B cell (primary cell): ENCODE data around the gene POU2AF2. TPM values are rescaled to one million over a fixed set of nuclear protein-coding genes. Genes with fewer than 3 reads are reported as not detected.
A peak's percentile ranks its signal among the peaks of the same experiment; 100 is the strongest.
"Not testable (repeated sequence)": the region's sequence is repeated elsewhere in the genome, so short reads cannot be mapped to it uniquely, and the experiment has no call there.

Source experiments
- ATAC-seq: fragments of 200-7000 bp; cut with Tn5 transposase; one replicate; pipeline ENCODE4 v1.10.0; 2021; ENCODE audit warnings: low read depth, mild to moderate bottlenecking, moderate number of reproducible peaks, moderate library complexity
- CTCF ChIA-PET: fragments of 350-600 bp; sonication (Branson Sonifier 250); formaldehyde crosslinking; loops from one replicate; lab custom pipeline; 2021; ENCODE audit warnings: antibody characterized with exemption, inconsistent platforms; lab: Charles Lee
- POLR2A ChIA-PET: fragments of 350-600 bp; sonication (Branson Sonifier 250); formaldehyde crosslinking; loops from one replicate; lab custom pipeline; 2021; ENCODE audit warnings: antibody characterized with exemption; lab: Charles Lee
- DNase-seq: peaks from one replicate; pipeline ENCODE4 v3.0.0; 2013
- H2AFZ ChIP-seq: 2 replicates; pipeline ENCODE4 v1.6.1; 2012; ENCODE audit warnings: mild to moderate bottlenecking, low read depth, low read length; ENCODE audit not compliant: insufficient read depth, poor library complexity, severe bottlenecking
- H3K27ac ChIP-seq, 2 donors: 1 replicate in 1 of 2; 2 replicates in 1 of 2; pipeline ENCODE4 v1.5.1; 2012 to 2013; ENCODE audit warnings: low read length in 2 of 2, mild to moderate bottlenecking in 2 of 2, moderate library complexity in 1 of 2
- H3K27me3 ChIP-seq, 4 experiments: fragments of 200-600 bp in 1 of 4; sonication (generic) in 1 of 4; replicated peaks in 1 of 4; 1 replicate in 2 of 4; 2 replicates in 2 of 4; pipeline versions ENCODE4 v1.6.1 to v1.7.0; 2013 to 2016; ENCODE audit warnings: low read length in 3 of 4, mild to moderate bottlenecking in 2 of 4, mixed read lengths in 1 of 4, moderate library complexity in 1 of 4; ENCODE audit not compliant: insufficient read depth in 4 of 4, control insufficient read depth in 3 of 4; ENCODE audit errors: control extremely low read depth in 1 of 4
- H3K36me3 ChIP-seq, 2 experiments: replicated peaks in 1 of 2; 1 replicate in 1 of 2; 2 replicates in 1 of 2; pipeline versions ENCODE4 v1.6.1 to v1.7.1; 2013; ENCODE audit warnings: low read length in 1 of 2; ENCODE audit not compliant: insufficient read depth in 2 of 2, control insufficient read depth in 1 of 2; ENCODE audit errors: control extremely low read depth in 1 of 2, extremely low read depth in 1 of 2
- H3K4me1 ChIP-seq, 2 donors: fragments of 200-600 bp in 1 of 2; sonication (generic) in 1 of 2; 1 replicate in 1 of 2; 2 replicates in 1 of 2; pipeline versions ENCODE4 v1.5.1 to v1.6.1; 2013 to 2017; ENCODE audit warnings: low read length in 2 of 2; ENCODE audit not compliant: control insufficient read depth in 2 of 2, insufficient read depth in 2 of 2
- H3K4me2 ChIP-seq: replicated peaks from 2 replicates; pipeline ENCODE3; 2012; ENCODE audit warnings: mild to moderate bottlenecking, low read depth, low read length; ENCODE audit not compliant: poor library complexity, severe bottlenecking
- H3K4me3 ChIP-seq, 5 experiments: fragments of 200-600 bp in 1 of 5; sonication (generic) in 1 of 5; 1 replicate in 3 of 5; 2 replicates in 2 of 5; pipeline versions ENCODE4 v1.5.1 to v1.7.0; 2011 to 2016; ENCODE audit warnings: low read length in 4 of 5, mild to moderate bottlenecking in 4 of 5, low read depth in 2 of 5, control low read depth in 1 of 5, moderate library complexity in 1 of 5; ENCODE audit not compliant: insufficient read depth in 1 of 5; ENCODE audit errors: control extremely low read depth in 1 of 5, extremely low read depth in 1 of 5
- H3K79me2 ChIP-seq: fragments of 200-600 bp; sonication (generic); one replicate; pipeline ENCODE4 v1.6.0; 2016; ENCODE audit warnings: low read length; ENCODE audit not compliant: control insufficient read depth, insufficient read depth
- H3K9ac ChIP-seq: fragments of 200-600 bp; sonication (generic); 2 replicates; pipeline ENCODE4 v1.6.1; 2017; ENCODE audit warnings: mild to moderate bottlenecking, low read length, moderate library complexity
- H3K9me3 ChIP-seq, 3 donors: one replicate each; pipeline versions ENCODE4 v1.6.1 to v1.7.1; 2013; ENCODE audit warnings: low read length in 2 of 3; ENCODE audit not compliant: control insufficient read depth in 2 of 3, insufficient read depth in 1 of 3; ENCODE audit errors: control extremely low read depth in 1 of 3
- H4K20me1 ChIP-seq: 2 replicates; pipeline ENCODE4 v1.6.0; 2012; ENCODE audit warnings: mild to moderate bottlenecking, low read length; ENCODE audit not compliant: insufficient read depth, control insufficient read depth, poor library complexity, severe bottlenecking
- H3K27ac Mint-ChIP-seq: one replicate; pipeline ENCODE4 v1.8.0; 2021; ENCODE audit warnings: mixed read lengths
- H3K27me3 Mint-ChIP-seq: one replicate; pipeline ENCODE4 v1.8.0; 2021; ENCODE audit warnings: mixed read lengths
- H3K4me1 Mint-ChIP-seq: one replicate; pipeline ENCODE4 v1.8.0; 2021; ENCODE audit warnings: mixed read lengths
- H3K4me3 Mint-ChIP-seq: one replicate; pipeline ENCODE4 v1.8.0; 2021; ENCODE audit warnings: mixed read lengths
- H3K9me3 Mint-ChIP-seq: one replicate; pipeline ENCODE4 v1.8.0; 2022; ENCODE audit warnings: mixed read lengths; ENCODE audit not compliant: insufficient read depth
- EZH2 ChIP-seq: IDR thresholded peaks from 2 replicates; pipeline ENCODE4 v1.6.1; 2012; ENCODE audit warnings: borderline replicate concordance, low read depth, mild to moderate bottlenecking, moderate library complexity, low read length; ENCODE audit not compliant: insufficient read depth, poor library complexity, severe bottlenecking
- WGBS: methylation state at CpG from one replicate; pipeline ENCODE4 v1.1.5; 2013; ENCODE audit warnings: missing lambda C conversion rate; ENCODE audit not compliant: insufficient coverage; 5-methylcytosine and 5-hydroxymethylcytosine counted together
- intact Hi-C: fragments of 100-400 bp; cut with micrococcal nuclease; formaldehyde crosslinking; loops from one replicate; pipeline ENCODE4 v1.10.0; 2022
- polyA plus RNA-seq: library from polyadenylated mRNA; depleted of rRNA; stranded (reverse); fragments of >200 nt; gene quantifications from 2 replicates; pipeline ENCODE4 v1.2.3, GENCODE V29; 2012
- total RNA-seq, 2 donors: library from RNA; stranded (reverse); fragments of 120-200 nt in 1 of 2; gene quantifications; 1 replicate in 1 of 2; 2 replicates in 1 of 2; pipeline versions ENCODE4 v1.2.3 to v1.2.4, GENCODE V29; 2013 to 2022
- TF ChIP-seq, protein P1 (sequence below): fragments of 200-600 bp; IDR thresholded peaks from one replicate; pipeline ENCODE4 v1.8.0; 2022; ENCODE audit warnings: antibody characterized with exemption, mild to moderate bottlenecking

The POU2AF2 gene
- total and polyA plus RNA-seq, 2 donors (not counting 1 experiment from before 2014, with no cell fraction given) = not detected

DNA sequence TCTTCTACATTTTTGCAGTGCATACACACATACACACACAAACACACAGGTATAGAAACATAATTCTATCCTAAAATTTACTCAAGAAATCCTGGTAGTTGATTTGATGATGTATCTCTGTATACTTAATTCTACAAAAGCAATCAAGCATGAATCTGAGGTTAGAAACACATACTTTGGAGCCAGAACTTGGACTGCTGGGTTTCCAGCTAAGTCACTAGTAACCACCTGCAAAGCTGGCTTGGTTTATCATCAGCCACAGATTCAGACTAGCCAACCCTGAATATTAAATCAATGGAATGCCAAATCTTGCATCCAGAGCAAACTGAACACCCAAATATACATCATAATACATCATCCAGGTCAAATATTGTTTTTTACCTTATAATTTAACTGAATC, 24.8 kb upstream of the POU2AF2 start:
- Histone ChIP-seq H3K79me2 (no peaks in the 10 kb centered on the region), H3K4me2 (no peak overlapping the region), H3K9me3 (peaks cover 0 to 4% (median 0%) of the 10 kb centered on the region in 3 donors), H3K27me3 (no peaks in the 10 kb centered on the region), H2AFZ (no peak overlapping the region), H3K4me3 (no peak overlapping the region), H3K9ac (no peak overlapping the region), H3K36me3 (no peaks in the 10 kb centered on the region), H4K20me1 (no peaks in the 10 kb centered on the region), H3K4me1 (peaks cover 6 to 10% of the 10 kb centered on the region in 2 donors), H3K27ac (no peak overlapping the region)
- Mint-ChIP-seq H3K4me1 (peaks cover 25% of the 10 kb centered on the region), H3K27me3 (no peaks in the 10 kb centered on the region), H3K27ac (no peak overlapping the region), H3K4me3 (no peak overlapping the region), H3K9me3 (no peaks in the 10 kb centered on the region)
- ChIA-PET POLR2A (interaction anchor here (0.6 kb wide), 1 partner anchor 29 kb away, joined by 4 read pairs; no protein-coding TSS in a partner anchor), CTCF (interaction anchor here (1.0 to 2.1 kb wide), 2 partner anchors 9 to 12 kb away, joined by 3 to 9 read pairs; no protein-coding TSS in a partner anchor)
- DNase-seq = no peak
- intact Hi-C loops = no loop called here
- no peak for ATAC-seq
- TF ChIP-seq EZH2 = no peak
- TF ChIP-seq, protein P1, sequence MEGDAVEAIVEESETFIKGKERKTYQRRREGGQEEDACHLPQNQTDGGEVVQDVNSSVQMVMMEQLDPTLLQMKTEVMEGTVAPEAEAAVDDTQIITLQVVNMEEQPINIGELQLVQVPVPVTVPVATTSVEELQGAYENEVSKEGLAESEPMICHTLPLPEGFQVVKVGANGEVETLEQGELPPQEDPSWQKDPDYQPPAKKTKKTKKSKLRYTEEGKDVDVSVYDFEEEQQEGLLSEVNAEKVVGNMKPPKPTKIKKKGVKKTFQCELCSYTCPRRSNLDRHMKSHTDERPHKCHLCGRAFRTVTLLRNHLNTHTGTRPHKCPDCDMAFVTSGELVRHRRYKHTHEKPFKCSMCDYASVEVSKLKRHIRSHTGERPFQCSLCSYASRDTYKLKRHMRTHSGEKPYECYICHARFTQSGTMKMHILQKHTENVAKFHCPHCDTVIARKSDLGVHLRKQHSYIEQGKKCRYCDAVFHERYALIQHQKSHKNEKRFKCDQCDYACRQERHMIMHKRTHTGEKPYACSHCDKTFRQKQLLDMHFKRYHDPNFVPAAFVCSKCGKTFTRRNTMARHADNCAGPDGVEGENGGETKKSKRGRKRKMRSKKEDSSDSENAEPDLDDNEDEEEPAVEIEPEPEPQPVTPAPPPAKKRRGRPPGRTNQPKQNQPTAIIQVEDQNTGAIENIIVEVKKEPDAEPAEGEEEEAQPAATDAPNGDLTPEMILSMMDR = no peak

DNA sequence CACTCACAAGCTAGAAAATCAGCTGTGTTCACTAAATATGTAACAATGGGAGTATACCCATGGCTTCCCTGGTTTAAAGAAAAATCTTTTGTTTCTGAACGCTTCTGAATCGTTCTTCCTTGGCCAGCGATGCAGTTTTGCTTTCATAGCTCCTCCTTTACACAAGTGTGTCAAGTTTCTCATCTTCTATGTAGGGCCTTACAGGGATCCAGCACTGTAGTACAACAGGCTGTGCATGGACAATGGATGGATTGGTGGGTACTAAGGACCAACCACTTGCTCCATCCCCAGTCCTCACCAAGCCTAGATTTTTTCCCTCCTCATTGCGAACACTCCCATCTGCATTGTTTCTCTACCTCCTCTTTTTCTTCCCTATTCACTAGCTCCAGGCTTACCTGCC, 24.3 kb upstream of the POU2AF2 start:
- Histone ChIP-seq H3K27me3 (no peaks in the 10 kb centered on the region), H2AFZ (no peak overlapping the region), H3K36me3 (no peaks in the 10 kb centered on the region), H3K9me3 (peaks cover 0 to 4% (median 0%) of the 10 kb centered on the region in 3 donors), H3K79me2 (no peaks in the 10 kb centered on the region), H3K9ac (no peak overlapping the region), H3K4me1 (peaks cover 6 to 10% of the 10 kb centered on the region in 2 donors), H3K4me3 (peak overlapping the region in 1 of 5 experiments; percentile 2), H4K20me1 (no peaks in the 10 kb centered on the region), H3K27ac (no peak overlapping the region), H3K4me2 (no peak overlapping the region)
- no peaks in the 10 kb centered on the region for H3K27me3 Mint-ChIP-seq
- H3K4me1 Mint-ChIP-seq = peaks cover 27% of the 10 kb centered on the region
- ChIA-PET CTCF (interaction anchor here (1.0 to 2.1 kb wide), 2 partner anchors 9 to 12 kb away, joined by 3 to 9 read pairs; no protein-coding TSS in a partner anchor), POLR2A (interaction anchor here (0.6 kb wide), 1 partner anchor 43 kb away, joined by 4 read pairs; no protein-coding TSS in a partner anchor)
- DNase-seq = no peak
- TF ChIP-seq, protein P1 = no peak
- TF ChIP-seq EZH2 = no peak
- H3K27ac Mint-ChIP-seq = no peak overlapping the region
- no peak overlapping the region for H3K4me3 Mint-ChIP-seq
- WGBS = 100% methylated on average over 3 of the region's 4 CpGs
- no peaks in the 10 kb centered on the region for H3K9me3 Mint-ChIP-seq
- no peak for ATAC-seq
- intact Hi-C loops = no loop called here

DNA sequence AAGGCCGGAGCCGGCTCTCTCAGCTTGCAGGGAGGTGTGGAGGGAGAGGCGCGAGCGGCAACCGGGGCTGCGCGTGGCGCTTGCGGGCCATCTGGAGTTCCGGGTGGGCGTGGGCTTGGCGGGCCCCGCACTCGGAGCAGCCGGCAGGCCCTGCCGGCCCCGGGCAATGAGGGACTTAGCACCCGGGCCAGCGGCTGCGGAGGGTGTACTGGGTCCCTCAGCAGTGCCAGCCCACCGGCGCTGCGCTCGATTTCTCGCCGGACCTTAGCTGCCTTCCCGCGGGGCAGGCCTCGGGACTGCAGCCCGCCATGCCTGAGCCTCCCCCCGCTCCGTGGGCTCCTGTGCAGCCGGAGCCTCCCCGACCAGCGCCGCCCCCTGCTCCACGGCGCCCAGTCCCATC, 23.6 kb upstream of the POU2AF2 start:
- H3K79me2 ChIP-seq, H3K27ac ChIP-seq, H4K20me1 ChIP-seq, H3K9me3 ChIP-seq, H3K27ac Mint-ChIP-seq, H3K9ac ChIP-seq, H3K4me3 ChIP-seq, H3K36me3 ChIP-seq, ATAC-seq, H2AFZ ChIP-seq, H3K27me3 ChIP-seq, DNase-seq, H3K9me3 Mint-ChIP-seq, H3K4me2 ChIP-seq, H3K4me3 Mint-ChIP-seq, intact Hi-C loops, H3K27me3 Mint-ChIP-seq: not testable (repeated sequence)
- 93% methylated on average over 34 of the region's 39 CpGs for WGBS
- H3K4me1 Mint-ChIP-seq = peaks cover 30% of the 10 kb centered on the region
- ChIA-PET CTCF (interaction anchor here (1.5 to 2.1 kb wide), 2 partner anchors 8 to 61 kb away, joined by 7 to 9 read pairs; no protein-coding TSS in a partner anchor), POLR2A (interaction anchor here (0.6 kb wide), 1 partner anchor 44 kb away, joined by 4 read pairs; no protein-coding TSS in a partner anchor)
- peaks cover 6 to 10% of the 10 kb centered on the region in 2 donors for H3K4me1 ChIP-seq
